Measurements from ENCODE around the gene BPIFB2. TPM values are rescaled to one million over a fixed set of nuclear protein-coding genes. Genes with fewer than 3 reads are reported as not detected.

BPIFB2 gene
- total RNA-seq, 1 donor from 2014 or later: not detected

DNA sequence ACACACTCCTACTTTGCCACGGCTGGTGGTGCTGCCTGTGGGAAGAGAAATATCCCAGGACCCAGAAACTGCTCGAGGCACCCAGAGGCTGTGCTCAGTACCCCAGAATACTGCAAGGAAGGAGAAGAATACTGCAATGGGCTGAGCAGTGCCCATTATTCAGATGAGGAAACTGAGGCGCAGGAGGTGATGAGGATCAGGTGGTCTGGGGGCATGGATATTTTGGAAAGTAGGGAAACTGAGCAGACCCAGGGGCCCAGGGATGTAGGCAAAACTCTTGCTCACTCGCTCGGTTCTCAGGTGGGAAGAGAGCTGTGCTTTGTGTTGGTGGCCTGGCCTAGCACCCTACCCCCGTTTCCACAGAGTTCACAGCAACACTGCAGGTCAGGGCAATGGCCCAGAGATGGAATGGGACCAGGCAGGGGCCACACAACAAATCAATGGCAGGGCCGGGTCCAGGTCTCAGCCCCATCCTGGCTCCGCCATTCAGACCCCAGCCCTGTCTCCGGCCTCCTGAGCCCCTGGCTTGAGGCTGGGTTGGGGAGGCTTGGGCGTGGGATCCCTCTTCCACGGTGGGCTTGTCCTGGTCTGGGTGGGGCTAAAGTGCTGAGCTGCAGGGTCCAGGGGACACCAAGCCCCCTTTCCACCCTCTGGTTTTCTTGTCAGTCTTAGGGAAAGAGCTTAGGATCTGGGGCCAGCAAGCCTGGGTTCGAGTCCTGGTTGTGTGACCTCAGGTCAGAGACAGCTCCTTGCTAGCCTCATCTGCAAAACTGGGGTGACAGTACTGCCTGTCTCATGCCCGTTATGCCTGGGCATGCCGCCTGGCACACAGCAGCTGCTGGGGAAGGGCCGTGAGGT lies 37.2 kb upstream of the BPIFB2 start:
- H3K4me3 ChIP-seq (ENCODE audit: insufficient read depth, low read depth, low read length): no peak overlapping the region
- no peak for FAIRE-seq
- no peak overlapping the region for H3K9ac ChIP-seq (ENCODE audit: low read length)
- no peak for DNase-seq (ENCODE audit: low read depth)
- no peak overlapping the region for H3K27ac ChIP-seq (ENCODE audit: low read depth, low read length)
- TF ChIP-seq, protein P1, sequence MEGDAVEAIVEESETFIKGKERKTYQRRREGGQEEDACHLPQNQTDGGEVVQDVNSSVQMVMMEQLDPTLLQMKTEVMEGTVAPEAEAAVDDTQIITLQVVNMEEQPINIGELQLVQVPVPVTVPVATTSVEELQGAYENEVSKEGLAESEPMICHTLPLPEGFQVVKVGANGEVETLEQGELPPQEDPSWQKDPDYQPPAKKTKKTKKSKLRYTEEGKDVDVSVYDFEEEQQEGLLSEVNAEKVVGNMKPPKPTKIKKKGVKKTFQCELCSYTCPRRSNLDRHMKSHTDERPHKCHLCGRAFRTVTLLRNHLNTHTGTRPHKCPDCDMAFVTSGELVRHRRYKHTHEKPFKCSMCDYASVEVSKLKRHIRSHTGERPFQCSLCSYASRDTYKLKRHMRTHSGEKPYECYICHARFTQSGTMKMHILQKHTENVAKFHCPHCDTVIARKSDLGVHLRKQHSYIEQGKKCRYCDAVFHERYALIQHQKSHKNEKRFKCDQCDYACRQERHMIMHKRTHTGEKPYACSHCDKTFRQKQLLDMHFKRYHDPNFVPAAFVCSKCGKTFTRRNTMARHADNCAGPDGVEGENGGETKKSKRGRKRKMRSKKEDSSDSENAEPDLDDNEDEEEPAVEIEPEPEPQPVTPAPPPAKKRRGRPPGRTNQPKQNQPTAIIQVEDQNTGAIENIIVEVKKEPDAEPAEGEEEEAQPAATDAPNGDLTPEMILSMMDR (IDR thresholded peaks at IDR 0.05; ENCODE audit: insufficient read depth, low read depth, low read length): no peak
- TF ChIP-seq EZH2 (IDR thresholded peaks at IDR 0.05; ENCODE audit: insufficient read depth, low read length): no peak
- peaks cover 1% of the 10 kb centered on the region for H3K4me1 Mint-ChIP-seq (ENCODE audit: low read depth, unreplicated experiment)
- H3K4me2 ChIP-seq (ENCODE audit: low read length): no peak overlapping the region
- H3K36me3 ChIP-seq (ENCODE audit: insufficient read depth, low read length): no peaks in the 10 kb centered on the region
- H3K27me3 Mint-ChIP-seq (ENCODE audit: low read depth, unreplicated experiment): peaks cover 13% of the 10 kb centered on the region
- no peaks in the 10 kb centered on the region for H3K9me3 ChIP-seq (ENCODE audit: insufficient read depth, low read depth, low read length)
- H2AFZ ChIP-seq (ENCODE audit: low read depth, low read length): no peak overlapping the region
- peaks cover 3% of the 10 kb centered on the region for H3K36me3 Mint-ChIP-seq (ENCODE audit: low read depth, unreplicated experiment)
- H3K4me3 Mint-ChIP-seq (ENCODE audit: unreplicated experiment): no peak overlapping the region
- H4K20me1 ChIP-seq (ENCODE audit: insufficient read depth, low read length): no peaks in the 10 kb centered on the region
- no peaks in the 10 kb centered on the region for H3K9me3 Mint-ChIP-seq (ENCODE audit: unreplicated experiment)
- H3K27me3 ChIP-seq (ENCODE audit: insufficient read depth, low read length): no peaks in the 10 kb centered on the region
- H3K4me1 ChIP-seq (ENCODE audit: insufficient read depth, low read length): peaks cover 3% of the 10 kb centered on the region
- no peak overlapping the region for H3K27ac Mint-ChIP-seq (ENCODE audit: unreplicated experiment)
- no peaks in the 10 kb centered on the region for H3K79me2 ChIP-seq (ENCODE audit: insufficient read depth, low read length)

DNA sequence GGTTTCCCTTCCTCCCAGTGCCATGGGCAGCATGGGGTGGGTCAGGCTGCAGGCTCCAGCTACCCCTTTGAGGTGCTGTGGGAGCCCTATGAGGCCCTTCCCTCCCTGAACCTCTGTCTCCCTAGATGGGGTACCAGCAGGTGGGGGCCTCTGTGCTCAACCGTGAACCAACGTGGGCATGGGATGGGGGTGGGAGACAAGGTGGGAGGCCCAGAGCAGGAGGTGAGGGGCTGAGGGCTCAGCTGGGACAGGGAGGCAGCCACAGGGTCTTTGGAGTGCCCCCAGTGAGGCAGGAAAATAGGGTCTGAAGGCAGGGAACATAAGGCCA lies 36.6 kb upstream of the BPIFB2 start:
- Histone ChIP-seq H3K4me1 (ENCODE audit: insufficient read depth, low read length) (peaks cover 3% of the 10 kb centered on the region), H3K36me3 (ENCODE audit: insufficient read depth, low read length) (no peaks in the 10 kb centered on the region), H3K9ac (ENCODE audit: low read length) (no peak overlapping the region), H3K9me3 (ENCODE audit: insufficient read depth, low read depth, low read length) (no peaks in the 10 kb centered on the region), H3K27me3 (ENCODE audit: insufficient read depth, low read length) (no peaks in the 10 kb centered on the region), H4K20me1 (ENCODE audit: insufficient read depth, low read length) (no peaks in the 10 kb centered on the region), H3K4me3 (ENCODE audit: insufficient read depth, low read depth, low read length) (no peak overlapping the region), H3K4me2 (ENCODE audit: low read length) (no peak overlapping the region), H2AFZ (ENCODE audit: low read depth, low read length) (peak overlapping the region; percentile 66), H3K79me2 (ENCODE audit: insufficient read depth, low read length) (no peaks in the 10 kb centered on the region), H3K27ac (ENCODE audit: low read depth, low read length) (no peak overlapping the region)
- TF ChIP-seq EZH2 (IDR thresholded peaks at IDR 0.05; ENCODE audit: insufficient read depth, low read length): no peak
- TF ChIP-seq, protein P1 (IDR thresholded peaks at IDR 0.05; ENCODE audit: insufficient read depth, low read depth, low read length): no peak
- Mint-ChIP-seq H3K4me3 (ENCODE audit: unreplicated experiment) (no peak overlapping the region), H3K4me1 (ENCODE audit: low read depth, unreplicated experiment) (peaks cover 1% of the 10 kb centered on the region), H3K36me3 (ENCODE audit: low read depth, unreplicated experiment) (peaks cover 3% of the 10 kb centered on the region), H3K27me3 (ENCODE audit: low read depth, unreplicated experiment) (peaks cover 12% of the 10 kb centered on the region), H3K9me3 (ENCODE audit: unreplicated experiment) (no peaks in the 10 kb centered on the region), H3K27ac (ENCODE audit: unreplicated experiment) (no peak overlapping the region)
- DNase-seq (ENCODE audit: low read depth) (no peak), FAIRE-seq (no peak)

DNA sequence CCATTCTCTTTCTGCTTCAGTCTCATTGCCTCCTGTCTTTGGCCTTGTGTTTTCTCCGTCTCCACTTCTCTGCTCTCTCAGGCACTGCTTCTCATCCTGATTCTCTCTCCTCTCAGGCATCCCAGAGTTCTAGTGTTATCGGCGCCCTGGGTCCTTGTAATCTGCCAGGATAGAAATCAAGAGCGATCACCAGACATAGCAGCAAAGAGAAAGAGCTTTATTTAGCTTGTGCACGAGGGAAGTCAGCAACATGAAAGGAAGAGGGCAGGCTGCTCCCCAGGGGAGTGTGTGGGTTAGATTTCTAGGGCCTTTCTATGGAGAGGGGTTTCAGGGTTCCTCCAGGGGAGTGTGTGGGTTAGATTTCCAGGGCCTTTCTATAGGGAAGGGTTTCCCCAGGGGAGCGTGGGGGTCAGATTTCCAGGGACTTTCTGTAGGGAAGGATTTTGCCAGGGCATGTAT lies 35.8 kb upstream of the BPIFB2 start:
- H3K27ac Mint-ChIP-seq (ENCODE audit: unreplicated experiment): no peak overlapping the region
- no peaks in the 10 kb centered on the region for H4K20me1 ChIP-seq (ENCODE audit: insufficient read depth, low read length)
- H3K4me1 Mint-ChIP-seq (ENCODE audit: low read depth, unreplicated experiment): peaks cover 1% of the 10 kb centered on the region
- H3K9me3 Mint-ChIP-seq (ENCODE audit: unreplicated experiment): no peaks in the 10 kb centered on the region
- no peak overlapping the region for H3K4me3 Mint-ChIP-seq (ENCODE audit: unreplicated experiment)
- no peaks in the 10 kb centered on the region for H3K36me3 ChIP-seq (ENCODE audit: insufficient read depth, low read length)
- H3K27ac ChIP-seq (ENCODE audit: low read depth, low read length): no peak overlapping the region
- H2AFZ ChIP-seq (ENCODE audit: low read depth, low read length): peak overlapping the region; percentile 66
- H3K4me2 ChIP-seq (ENCODE audit: low read length): peak overlapping the region; percentile 8
- no peaks in the 10 kb centered on the region for H3K27me3 ChIP-seq (ENCODE audit: insufficient read depth, low read length)
- DNase-seq (ENCODE audit: low read depth) (no peak), FAIRE-seq (no peak)
- H3K36me3 Mint-ChIP-seq (ENCODE audit: low read depth, unreplicated experiment): peaks cover 3% of the 10 kb centered on the region
- H3K79me2 ChIP-seq (ENCODE audit: insufficient read depth, low read length): no peaks in the 10 kb centered on the region
- no peaks in the 10 kb centered on the region for H3K9me3 ChIP-seq (ENCODE audit: insufficient read depth, low read depth, low read length)
- no peak overlapping the region for H3K4me3 ChIP-seq (ENCODE audit: insufficient read depth, low read depth, low read length)
- peaks cover 3% of the 10 kb centered on the region for H3K4me1 ChIP-seq (ENCODE audit: insufficient read depth, low read length)
- H3K9ac ChIP-seq (ENCODE audit: low read length): no peak overlapping the region
- TF ChIP-seq EZH2 (IDR thresholded peaks at IDR 0.05; ENCODE audit: insufficient read depth, low read length): no peak
- TF ChIP-seq, protein P1 (IDR thresholded peaks at IDR 0.05; ENCODE audit: insufficient read depth, low read depth, low read length): no peak
- peaks cover 10% of the 10 kb centered on the region for H3K27me3 Mint-ChIP-seq (ENCODE audit: low read depth, unreplicated experiment)

Measured in astrocyte (in vitro differentiated cells and primary cell).